Jurkat, Clone E6-1 (cell line): ENCODE data around the gene CACNG5. TPM values are rescaled to one million over a fixed set of nuclear protein-coding genes. Genes with fewer than 3 reads are reported as not detected.

Experiments
- DNase-seq: peaks from one replicate; pipeline ENCODE4 v3.0.0-alpha.2; 2011; ENCODE audit warnings: low read depth, low spot score
- H3K4me3 ChIP-seq: 2 replicates; pipeline ENCODE4 v1.5.1; 2011; ENCODE audit warnings: mild to moderate bottlenecking, low read length, control low read depth, moderate library complexity
- polyA plus RNA-seq: library from polyadenylated mRNA; unstranded; fragments of >200 nt; gene quantifications from one replicate; pipeline ENCODE4 v1.2.1, GENCODE V29; 2012; ENCODE audit warnings: missing spikeins; ENCODE audit not compliant: insufficient read length, insufficient read depth

CACNG5 gene
- not detected for polyA plus RNA-seq

- DNase-seq, result no peak
Observed at GRCh38 chr17:66834919-66835454, at the start of gene CACNG5. CACNG5 (plus strand) TSS chr17:66835117; CDS start chr17:66877333, 42,216 bp downstream.

GRCh38 chr17:66786107-66786506 is 48.8 kb upstream of the CACNG5 start:
- no peak overlapping the region for H3K4me3 ChIP-seq
- no peak for DNase-seq

More at GRCh38 chr17:66834919-66835454, at the start of gene CACNG5:
- no peak within 1 kb of the TSS for H3K4me3 ChIP-seq

- DNase-seq, result no peak
- H3K4me3 ChIP-seq, result no peak overlapping the region
Observed at GRCh38 chr17:66787914-66788313, 47.0 kb upstream of the CACNG5 start.

- DNase-seq, result no peak
- no peak overlapping the region for H3K4me3 ChIP-seq
Observed at GRCh38 chr17:66789093-66789492, 45.8 kb upstream of the CACNG5 start.

- no peak for DNase-seq
- no peak overlapping the region for H3K4me3 ChIP-seq
Observed at GRCh38 chr17:66789961-66790437, 44.9 kb upstream of the CACNG5 start.

- H3K4me3 ChIP-seq, result no peak overlapping the region
- DNase-seq, result no peak
Observed at GRCh38 chr17:66790501-66791061, 44.3 kb upstream of the CACNG5 start.

- no peak for DNase-seq
- H3K4me3 ChIP-seq, result no peak overlapping the region
Observed at GRCh38 chr17:66791347-66791746, 43.6 kb upstream of the CACNG5 start.

GRCh38 chr17:66793814-66794213 is 41.1 kb upstream of the CACNG5 start:
- H3K4me3 ChIP-seq, result no peak overlapping the region
- no peak for DNase-seq

- H3K4me3 ChIP-seq, result no peak overlapping the region
- no peak for DNase-seq
Observed at GRCh38 chr17:66795486-66795885, 39.4 kb upstream of the CACNG5 start.

GRCh38 chr17:66799849-66800537 is 34.9 kb upstream of the CACNG5 start:
- no peak for DNase-seq
- H3K4me3 ChIP-seq, result no peak overlapping the region

GRCh38 chr17:66803474-66803951 is 31.4 kb upstream of the CACNG5 start:
- H3K4me3 ChIP-seq, result no peak overlapping the region
- no peak for DNase-seq

- no peak for DNase-seq
- no peak overlapping the region for H3K4me3 ChIP-seq
Observed at GRCh38 chr17:66805567-66805966, 29.4 kb upstream of the CACNG5 start.

- DNase-seq, result no peak
- no peak overlapping the region for H3K4me3 ChIP-seq
Observed at GRCh38 chr17:66807182-66807581, 27.7 kb upstream of the CACNG5 start.

- no peak overlapping the region for H3K4me3 ChIP-seq
- no peak for DNase-seq
Observed at GRCh38 chr17:66809408-66809807, 25.5 kb upstream of the CACNG5 start.

- H3K4me3 ChIP-seq, result no peak overlapping the region
- no peak for DNase-seq
Observed at GRCh38 chr17:66810951-66811682, 23.8 kb upstream of the CACNG5 start.

GRCh38 chr17:66811683-66812054 is 23.2 kb upstream of the CACNG5 start:
- H3K4me3 ChIP-seq, result no peak overlapping the region
- no peak for DNase-seq

GRCh38 chr17:66812571-66812970 is 22.3 kb upstream of the CACNG5 start:
- no peak for DNase-seq
- H3K4me3 ChIP-seq, result no peak overlapping the region

- no peak overlapping the region for H3K4me3 ChIP-seq
- DNase-seq, result no peak
Observed at GRCh38 chr17:66813296-66813695, 21.6 kb upstream of the CACNG5 start.

- no peak overlapping the region for H3K4me3 ChIP-seq
- no peak for DNase-seq
Observed at GRCh38 chr17:66814026-66814425, 20.9 kb upstream of the CACNG5 start.

- no peak for DNase-seq
- H3K4me3 ChIP-seq, result no peak overlapping the region
Observed at GRCh38 chr17:66814570-66814969, 20.3 kb upstream of the CACNG5 start.
